Epithelial cell of proximal tubule (primary cell): Measurements from ENCODE around the gene PALS2. TPM values are rescaled to one million over a fixed set of nuclear protein-coding genes. Genes with fewer than 3 reads are reported as not detected.

Source experiments
- DNase-seq: peaks from one replicate; pipeline ENCODE4 v3.0.0-alpha.2; 2011; ENCODE audit warnings: low read depth
- H3K4me3 ChIP-seq: 2 replicates; pipeline ENCODE4 v1.5.1; 2011; ENCODE audit warnings: low read depth, mild to moderate bottlenecking, low read length
- CTCF ChIP-seq: conservative IDR thresholded peaks from 2 replicates; pipeline ENCODE4 v1.5.1; 2012; ENCODE audit warnings: low read depth, mild to moderate bottlenecking, low read length
- total RNA-seq: library from RNA; depleted of rRNA; stranded (reverse); fragments of >200 nt; gene quantifications from 2 replicates; pipeline ENCODE4 v1.2.3, GENCODE V29; 2015

PALS2 gene
- total RNA-seq, 1 donor from 2014 or later, result 6.0 TPM

GRCh38 chr7:24617957-24618616, 44.8 kb downstream of the PALS2 start:
- DNase-seq, result no peak
- no peak overlapping the region for H3K4me3 ChIP-seq
- TF ChIP-seq CTCF, result no peak

- no peak overlapping the region for H3K4me3 ChIP-seq
- no peak for TF ChIP-seq CTCF
- no peak for DNase-seq
Measured at GRCh38 chr7:24619978-24620377, 46.7 kb downstream of the PALS2 start.

GRCh38 chr7:24622646-24623182, 49.5 kb downstream of the PALS2 start:
- TF ChIP-seq CTCF, result no peak
- DNase-seq, result no peak
- H3K4me3 ChIP-seq, result no peak overlapping the region

Other genes starting within 250 kb of the PALS2 start
- 42.8 and 73.6 TPM in 2 replicates for gene GSDME, start 184.0 kb downstream of the PALS2 start, total RNA-seq